ENCODE data around the gene TRPV2. TPM values are rescaled to one million over a fixed set of nuclear protein-coding genes. Genes with fewer than 3 reads are reported as not detected.

The TRPV2 gene
- total RNA-seq, 4 donors from 2014 or later: 3.9 to 19.0 (median 7.7) TPM

- H3K27ac ChIP-seq: no peak overlapping the region
Measured at GRCh38 chr17:16432017-16432416, 16.6 kb downstream of the TRPV2 start.

GRCh38 chr17:16433514-16433913 is 18.1 kb downstream of the TRPV2 start:
- Histone ChIP-seq H3K4me1 (peaks cover 0 to 3% (median 0%) of the 10 kb centered on the region in 4 donors), H3K4me3 (no peak overlapping the region), H3K27ac (no peak overlapping the region), H3K27me3 (no peaks in the 10 kb centered on the region), H3K36me3 (no peaks in the 10 kb centered on the region), H3K9me3 (no peaks in the 10 kb centered on the region)
- DNase-seq: no peak
- no peak for TF ChIP-seq POLR2A (IDR thresholded peaks at IDR 0.05)

More at GRCh38 chr17:16432017-16432416, 16.6 kb downstream of the TRPV2 start:
- Histone ChIP-seq H3K36me3 (peaks cover 0 to 9% (median 0%) of the 10 kb centered on the region in 3 donors), H3K4me3 (no peak overlapping the region), H3K9me3 (no peaks in the 10 kb centered on the region), H3K4me1 (no peaks in the 10 kb centered on the region), H3K27me3 (no peaks in the 10 kb centered on the region)
- TF ChIP-seq POLR2A (IDR thresholded peaks at IDR 0.05) (no peak), CTCF (IDR thresholded peaks at IDR 0.05) (no peak)
- no peak for DNase-seq

GRCh38 chr17:16434662-16435061 is 19.3 kb downstream of the TRPV2 start:
- Histone ChIP-seq H3K36me3 (no peaks in the 10 kb centered on the region), H3K4me3 (no peak overlapping the region)
- no peak for DNase-seq

GRCh38 chr17:16435925-16436886 is 20.8 kb downstream of the TRPV2 start:
- DNase-seq: no peak
- Histone ChIP-seq H3K27ac (no peak overlapping the region), H3K4me3 (no peak overlapping the region), H3K36me3 (peaks cover 0 to 8% (median 0%) of the 10 kb centered on the region in 3 donors), H3K9me3 (no peaks in the 10 kb centered on the region), H3K4me1 (peaks cover 0 to 19% (median 4%) of the 10 kb centered on the region in 4 donors), H3K27me3 (no peaks in the 10 kb centered on the region)
- TF ChIP-seq CTCF (IDR thresholded peaks at IDR 0.05) (no peak), POLR2A (IDR thresholded peaks at IDR 0.05) (no peak)

More at GRCh38 chr17:16434662-16435061, 19.3 kb downstream of the TRPV2 start:
- peaks cover 0 to 3% (median 0%) of the 10 kb centered on the region in 4 donors for H3K4me1 ChIP-seq
- no peaks in the 10 kb centered on the region for H3K9me3 ChIP-seq
- no peak for TF ChIP-seq CTCF (IDR thresholded peaks at IDR 0.05)
- TF ChIP-seq POLR2A (IDR thresholded peaks at IDR 0.05): no peak
- H3K27me3 ChIP-seq: no peaks in the 10 kb centered on the region
- no peak overlapping the region for H3K27ac ChIP-seq

- no peak for DNase-seq
- no peaks in the 10 kb centered on the region for H3K9me3 ChIP-seq
- TF ChIP-seq CTCF (IDR thresholded peaks at IDR 0.05) (no peak), POLR2A (IDR thresholded peaks at IDR 0.05) (no peak)
- peaks cover 0 to 27% (median 4%) of the 10 kb centered on the region in 4 donors for H3K4me1 ChIP-seq
- no peak overlapping the region for H3K27ac ChIP-seq
- H3K36me3 ChIP-seq: peaks cover 0 to 16% (median 0%) of the 10 kb centered on the region in 3 donors
- no peaks in the 10 kb centered on the region for H3K27me3 ChIP-seq
- no peak overlapping the region for H3K4me3 ChIP-seq
Measured at GRCh38 chr17:16437083-16437482, 21.7 kb downstream of the TRPV2 start.

GRCh38 chr17:16438173-16438556 is 22.8 kb downstream of the TRPV2 start:
- Histone ChIP-seq H3K27me3 (no peaks in the 10 kb centered on the region), H3K36me3 (peaks cover 0 to 26% (median 0%) of the 10 kb centered on the region in 3 donors), H3K27ac (peak overlapping the region; percentile 81 to 90 (median 86)), H3K4me1 (peaks cover 0 to 37% (median 4%) of the 10 kb centered on the region in 4 donors), H3K9me3 (no peaks in the 10 kb centered on the region), H3K4me3 (peak overlapping the region; percentile 59 to 95 (median 77))
- DNase-seq: no peak
- TF ChIP-seq CTCF (IDR thresholded peaks at IDR 0.05) (no peak), POLR2A (IDR thresholded peaks at IDR 0.05) (no peak)

All from Peyer's patch (tissue), 4 donors.